NOMO-1 treated with dmso at 0.1 percent for 144 hours (cell line): ENCODE measurements around the gene USP40.

Experiments used
- DNase-seq: peaks from one replicate; lab custom pipeline; 2025; ENCODE audit not compliant: unreplicated experiment; lab: John Stamatoyannopoulos, UW

Gene USP40

DNA sequence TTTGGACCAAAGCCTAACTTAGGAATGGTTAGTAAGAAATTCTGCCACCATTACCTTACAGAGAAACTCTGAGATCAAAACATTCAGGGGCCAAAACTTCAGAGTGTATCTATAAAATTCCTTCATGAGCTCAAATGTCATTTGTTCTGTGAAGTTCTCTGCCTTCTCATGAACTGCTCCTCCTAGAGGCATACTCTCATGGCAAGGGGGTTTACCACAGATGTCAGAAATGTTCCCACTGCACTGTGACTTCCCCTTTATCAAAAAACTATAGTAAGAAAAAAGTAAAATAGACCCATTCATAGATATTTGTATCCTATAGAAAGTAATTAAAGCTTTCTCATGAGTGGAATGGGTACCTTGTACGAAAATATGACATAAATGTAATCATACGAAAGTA is 68.5 kb downstream of the USP40 start:
- no peak for DNase-seq

DNA sequence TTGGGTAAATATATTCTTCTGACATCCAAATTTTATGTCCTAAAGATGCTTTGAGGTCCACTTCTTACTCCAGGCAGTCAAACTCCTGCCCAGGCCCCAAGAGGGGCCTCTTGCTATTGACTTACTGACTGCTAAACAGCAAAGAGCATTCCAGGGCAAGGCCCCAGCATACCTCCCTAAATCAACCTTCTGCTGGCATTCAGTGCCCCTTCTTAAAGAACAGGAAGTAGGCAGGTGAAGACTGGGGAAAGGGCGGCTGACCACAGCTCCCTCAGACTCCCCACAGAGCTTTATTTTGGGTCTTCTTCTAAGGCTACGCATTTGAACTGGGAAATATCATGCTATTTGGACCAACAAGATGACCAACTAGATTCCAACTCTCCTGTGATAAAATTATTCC is 68.9 kb downstream of the USP40 start:
- DNase-seq = no peak

GRCh38 chr2:233495503-233496496 is 70.8 kb downstream of the USP40 start:
- DNase-seq = no peak

DNA sequence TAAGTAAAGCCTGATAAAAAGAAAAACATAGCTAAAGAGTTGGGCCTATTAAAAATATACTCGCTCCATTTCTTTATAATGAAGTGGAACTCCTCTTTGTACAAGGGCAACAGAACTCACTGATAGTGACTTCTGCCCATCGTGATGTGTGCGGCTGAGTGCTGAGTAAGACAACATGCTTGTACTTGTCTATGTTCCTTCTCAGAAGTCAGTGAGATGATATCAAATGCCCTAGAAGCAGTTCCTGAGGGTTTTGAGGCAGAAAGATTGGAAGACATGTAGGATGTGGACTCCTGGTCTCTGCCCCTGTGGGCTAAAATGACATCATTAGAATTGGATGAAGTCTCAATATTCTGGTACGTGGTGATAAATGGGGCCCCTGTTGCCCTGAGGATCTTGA is 73.8 kb downstream of the USP40 start:
- no peak for DNase-seq

DNA sequence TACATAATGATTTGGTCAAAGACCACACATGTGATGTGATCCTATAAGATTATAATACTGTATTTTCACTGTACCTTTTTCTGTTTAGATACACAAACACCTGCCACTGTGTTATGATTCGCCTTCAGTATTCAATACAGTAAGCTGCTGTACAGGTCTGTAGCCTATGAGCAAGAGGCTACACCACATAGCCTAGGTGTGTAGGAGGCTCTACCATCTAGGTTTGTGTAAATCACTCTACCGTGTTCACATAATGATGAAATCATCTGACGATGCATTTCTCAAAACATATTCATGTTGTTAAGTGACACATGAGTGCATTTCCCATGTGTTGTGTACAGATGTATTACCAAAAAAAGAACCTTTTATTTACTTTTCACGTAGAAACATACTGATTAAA is 74.5 kb downstream of the USP40 start:
- DNase-seq = no peak

GRCh38 chr2:233491326-233491725 is 75.3 kb downstream of the USP40 start:
- no peak for DNase-seq

GRCh38 chr2:233490831-233491230 is 75.8 kb downstream of the USP40 start:
- DNase-seq = no peak

GRCh38 chr2:233489666-233490065 is 76.9 kb downstream of the USP40 start:
- DNase-seq = no peak

- no peak for DNase-seq
Observed at GRCh38 chr2:233489143-233489542, 77.4 kb downstream of the USP40 start.

GRCh38 chr2:233487748-233488345 is 78.7 kb downstream of the USP40 start:
- no peak for DNase-seq

GRCh38 chr2:233486778-233487552 is 79.6 kb downstream of the USP40 start:
- no peak for DNase-seq

GRCh38 chr2:233486357-233486756 is 80.2 kb downstream of the USP40 start:
- no peak for DNase-seq

- no peak for DNase-seq
Observed at GRCh38 chr2:233485726-233486125, 80.9 kb downstream of the USP40 start.

DNA sequence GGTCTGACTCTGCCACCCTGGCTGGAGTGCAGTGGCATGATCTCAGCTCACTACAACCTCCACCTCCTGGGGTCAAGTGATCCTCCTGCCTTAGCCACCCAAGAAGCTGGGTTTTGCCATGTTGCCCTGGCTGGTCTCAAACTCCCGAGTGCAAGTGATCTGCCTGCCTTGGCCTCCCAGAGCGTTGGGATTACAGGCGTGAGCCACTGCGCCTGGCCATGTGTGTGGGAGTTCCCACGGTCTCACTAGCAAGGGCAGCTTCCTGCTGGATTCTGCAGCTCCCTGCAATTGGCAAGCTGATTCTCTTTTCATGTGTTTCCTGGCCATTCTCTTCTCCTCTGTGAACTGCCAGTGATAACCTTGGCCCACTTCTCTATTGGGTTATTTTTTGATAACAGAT is 84.0 kb downstream of the USP40 start:
- no peak for DNase-seq

- no peak for DNase-seq
Observed at GRCh38 chr2:233481368-233482142, 85.0 kb downstream of the USP40 start.

DNA sequence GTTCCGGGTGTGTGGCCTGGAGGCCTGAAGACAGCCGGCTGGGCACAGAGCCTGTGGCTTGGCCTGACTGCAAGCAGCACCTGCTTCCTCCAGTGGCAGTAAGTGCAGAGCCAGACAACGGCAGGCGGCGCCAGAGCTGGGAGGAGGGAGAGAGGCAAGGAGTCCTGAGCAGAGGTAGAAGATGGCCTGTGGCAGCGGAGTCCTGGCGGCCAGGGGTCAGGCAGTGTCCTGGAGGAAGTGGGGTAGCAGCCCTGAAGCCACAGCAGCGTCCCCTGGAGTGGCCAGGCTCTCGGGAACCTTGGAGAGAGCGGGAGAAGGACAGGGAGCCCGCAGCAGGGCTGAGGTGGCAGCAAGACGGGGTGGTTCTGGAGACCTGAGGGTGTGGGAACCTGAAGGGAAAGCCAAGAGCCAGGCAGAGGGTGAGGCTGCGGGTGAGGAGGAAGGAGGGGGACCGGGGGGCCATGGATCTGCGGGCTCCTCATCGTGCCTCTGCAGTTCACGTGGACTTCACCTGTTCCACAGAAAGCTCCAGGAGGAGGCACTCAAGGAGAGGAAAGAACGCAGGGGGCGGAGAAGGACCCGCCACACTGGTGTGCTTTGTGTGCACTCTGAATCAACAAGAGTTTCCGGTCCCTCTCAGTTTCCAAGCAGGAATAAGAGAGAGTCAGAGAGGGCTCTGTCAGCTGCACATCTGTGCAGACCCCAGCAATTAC is 85.9 kb downstream of the USP40 start:
- no peak for DNase-seq

GRCh38 chr2:233479616-233480489 is 86.7 kb downstream of the USP40 start:
- DNase-seq = no peak

DNA sequence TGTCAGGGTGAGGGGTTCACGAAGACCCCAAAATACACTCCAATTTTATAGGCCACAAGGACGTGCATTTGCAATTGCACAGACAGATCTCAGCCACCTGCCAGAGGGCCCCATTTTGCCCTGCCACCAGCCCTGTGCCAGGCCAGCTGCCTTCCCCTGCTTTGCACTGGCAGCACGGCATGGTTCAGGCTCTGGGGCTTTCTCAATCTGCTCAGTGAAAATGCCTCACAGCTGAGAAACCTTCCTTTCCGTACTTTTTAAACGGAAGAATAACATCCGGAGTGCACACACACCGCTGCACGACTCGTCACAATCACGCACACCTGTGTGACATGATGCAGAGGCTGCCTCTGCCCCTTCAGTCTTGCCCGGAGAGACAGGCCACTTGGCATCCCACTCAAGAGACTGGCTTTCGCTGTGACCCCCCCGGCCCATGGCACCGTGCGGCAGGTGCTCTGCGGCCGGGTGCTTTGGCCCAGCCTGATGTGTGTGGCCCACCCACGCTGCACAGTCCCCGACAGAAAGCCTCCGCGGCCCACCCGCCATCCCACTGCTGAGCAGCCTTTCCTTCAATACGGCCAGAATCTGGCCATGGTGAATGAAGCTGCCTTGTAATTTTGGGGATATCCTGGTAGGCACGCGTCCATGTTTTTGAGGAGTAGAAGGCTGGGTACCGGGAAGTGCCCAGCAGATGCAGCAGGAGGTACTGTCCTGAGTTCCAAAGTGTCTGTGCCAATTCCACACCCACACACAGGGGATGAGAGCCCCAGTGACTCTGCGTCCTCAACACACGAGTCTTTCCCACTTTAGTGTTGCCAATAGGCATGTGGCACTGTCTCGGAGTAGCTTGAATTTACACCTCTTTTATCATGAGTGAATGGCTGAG is 88.8 kb downstream of the USP40 start:
- no peak for DNase-seq
